ENCODE results near the gene PDE6B. TPM values are rescaled to one million over a fixed set of nuclear protein-coding genes. Genes with fewer than 3 reads are reported as not detected.

The PDE6B gene
- polyA plus RNA-seq, 2 donors, result 0.41 to 0.89 TPM

DNA sequence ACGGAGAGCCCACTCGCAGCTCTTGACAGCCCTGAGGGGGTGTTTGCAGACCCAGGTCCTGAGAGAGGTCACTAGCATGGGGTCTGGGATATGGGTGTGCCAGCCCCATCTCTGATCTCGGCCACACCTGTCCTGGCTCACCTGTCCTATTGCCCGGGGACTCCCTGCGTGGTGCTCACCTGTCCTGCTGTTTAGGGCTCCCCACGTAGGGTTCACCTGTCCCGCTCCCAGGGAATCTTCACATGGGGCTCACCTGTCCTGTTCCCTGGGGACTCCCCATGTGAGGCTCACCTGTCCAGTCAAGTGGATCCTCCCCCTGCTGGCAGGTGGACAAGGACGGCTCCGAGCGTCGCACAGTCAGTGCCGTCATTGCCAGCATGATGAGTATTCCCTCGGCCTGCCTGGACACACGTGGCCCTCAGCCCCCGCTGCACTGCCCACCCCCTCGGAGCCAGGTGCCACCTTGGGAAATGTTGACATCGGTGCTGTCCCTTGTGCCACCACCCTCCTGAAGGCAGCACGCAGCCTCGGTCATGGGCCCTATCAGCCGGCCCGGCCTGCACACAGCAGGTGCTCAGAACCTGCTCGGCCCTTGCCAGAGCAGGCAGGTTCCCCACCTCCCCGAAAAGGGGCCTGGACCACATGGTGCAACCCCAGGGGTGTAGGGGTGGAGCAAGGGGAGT, 57.3 kb downstream of the PDE6B start:
- no peak overlapping the region for H3K27ac ChIP-seq (ENCODE audit: low read depth in 2 of 2, low read length in 1 of 2)
- H3K4me1 ChIP-seq (ENCODE audit: control insufficient read depth in 2 of 2, insufficient read depth in 2 of 2, low read length in 1 of 2), result peaks cover 9 to 34% of the 10 kb centered on the region in 2 donors
- no peaks in the 10 kb centered on the region for H3K9me3 ChIP-seq (ENCODE audit: control insufficient read depth in 2 of 2, insufficient read depth in 1 of 2, low read depth in 1 of 2, low read length in 1 of 2)
- H3K27me3 ChIP-seq (ENCODE audit: control insufficient read depth in 1 of 2, insufficient read depth in 2 of 2, low read length in 2 of 2), result no peaks in the 10 kb centered on the region
- WGBS, 2 donors, result 70 to 78% methylated on average over 22 to 23 of the region's 23 CpGs
- H3K4me3 ChIP-seq (ENCODE audit: low read depth in 1 of 2, low read length in 2 of 2), result no peak overlapping the region
- H3K36me3 ChIP-seq (ENCODE audit: control insufficient read depth in 2 of 2, insufficient read depth in 2 of 2, low read length in 1 of 2), result no peaks in the 10 kb centered on the region

- Histone ChIP-seq H3K27ac (ENCODE audit: low read depth in 2 of 2, low read length in 1 of 2) (no peak overlapping the region), H3K27me3 (ENCODE audit: control insufficient read depth in 1 of 2, insufficient read depth in 2 of 2, low read length in 2 of 2) (no peaks in the 10 kb centered on the region), H3K4me3 (ENCODE audit: low read depth in 1 of 2, low read length in 2 of 2) (no peak overlapping the region), H3K9me3 (ENCODE audit: control insufficient read depth in 2 of 2, insufficient read depth in 1 of 2, low read depth in 1 of 2, low read length in 1 of 2) (no peaks in the 10 kb centered on the region), H3K4me1 (ENCODE audit: control insufficient read depth in 2 of 2, insufficient read depth in 2 of 2, low read length in 1 of 2) (peaks cover 10 to 32% of the 10 kb centered on the region in 2 donors), H3K36me3 (ENCODE audit: control insufficient read depth in 2 of 2, insufficient read depth in 2 of 2, low read length in 1 of 2) (no peaks in the 10 kb centered on the region)
- WGBS, 2 donors, result 73 to 74% methylated on average over 25 of the region's 25 CpGs
Measured at GRCh38 chr4:683247-683897, 58.0 kb downstream of the PDE6B start.

DNA sequence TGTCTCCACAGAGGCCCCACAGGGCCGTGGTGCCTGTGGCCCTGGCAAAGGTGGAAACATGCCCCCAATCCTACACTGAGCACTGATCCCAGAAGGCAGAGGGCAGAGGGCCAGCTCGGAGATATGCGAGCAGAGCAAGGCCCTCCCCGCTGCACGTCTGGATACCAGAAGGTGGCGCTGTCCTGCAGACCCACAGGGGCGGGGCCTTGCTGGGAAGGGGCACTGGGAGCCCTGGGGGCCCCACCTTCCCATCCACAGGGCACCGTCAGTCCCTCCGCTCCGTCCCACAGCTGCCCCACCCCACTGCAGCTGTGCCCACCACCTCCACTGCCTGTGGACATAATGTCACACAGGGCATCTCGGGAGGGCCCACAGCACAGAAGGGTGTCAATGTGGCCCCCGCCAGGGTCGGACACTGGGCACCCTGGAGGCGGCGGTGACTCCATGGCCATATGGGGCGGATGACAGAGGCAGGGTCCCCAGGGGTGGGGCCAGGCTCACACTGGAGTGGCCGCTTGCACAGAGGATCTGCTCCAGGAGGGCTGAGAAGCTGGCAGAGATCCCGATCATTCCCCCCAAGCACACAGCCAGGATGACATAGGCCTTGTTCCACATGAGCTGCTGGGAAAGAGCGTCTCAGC, 58.7 kb downstream of the PDE6B start:
- H3K4me1 ChIP-seq (ENCODE audit: control insufficient read depth in 2 of 2, insufficient read depth in 2 of 2, low read length in 1 of 2), result peaks cover 12 to 37% of the 10 kb centered on the region in 2 donors

DNA sequence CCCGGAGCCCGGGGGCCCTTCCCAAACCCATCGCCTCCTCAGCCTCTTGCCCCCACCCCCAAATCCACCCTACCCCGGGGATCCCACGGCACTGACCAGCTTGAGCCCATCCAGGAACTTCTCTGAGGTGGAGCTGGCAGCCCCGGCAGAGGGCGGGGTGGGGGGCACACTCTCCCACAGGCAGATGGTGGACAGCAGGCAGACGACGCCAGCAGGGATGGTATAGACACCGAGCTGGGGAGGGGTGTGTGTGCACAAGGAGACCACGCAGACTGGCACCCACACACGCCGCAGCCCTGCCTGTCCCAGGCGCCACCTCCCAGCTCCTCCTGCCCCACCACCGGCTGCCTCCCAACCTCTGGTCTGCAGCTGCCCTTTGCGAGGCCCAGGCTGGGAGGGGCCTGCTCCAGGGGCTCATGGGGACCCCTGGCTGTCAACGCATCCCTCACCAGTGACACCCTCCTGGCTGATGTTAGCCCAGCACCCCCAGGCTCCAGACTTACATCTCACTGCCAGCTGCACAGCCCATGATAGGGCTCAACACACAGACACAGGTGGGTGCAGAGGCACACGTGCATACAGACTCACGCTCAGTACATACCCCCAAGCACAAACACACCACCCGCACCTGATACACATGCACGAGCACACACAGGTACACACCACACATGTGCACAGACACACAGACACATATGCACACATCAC, 59.4 kb downstream of the PDE6B start:
- WGBS, 2 donors, result 70 to 73% methylated on average over 21 of the region's 21 CpGs
- H3K4me1 ChIP-seq (ENCODE audit: control insufficient read depth in 2 of 2, insufficient read depth in 2 of 2, low read length in 1 of 2), result peaks cover 12 to 37% of the 10 kb centered on the region in 2 donors
- no peak overlapping the region for H3K27ac ChIP-seq (ENCODE audit: low read depth in 2 of 2, low read length in 1 of 2)

More for the DNA sequence above, 58.7 kb downstream of the PDE6B start:
- no peaks in the 10 kb centered on the region for H3K9me3 ChIP-seq (ENCODE audit: control insufficient read depth in 2 of 2, insufficient read depth in 1 of 2, low read depth in 1 of 2, low read length in 1 of 2)
- WGBS, 2 donors, result 42% methylated on average over 19 of the region's 19 CpGs
- no peak overlapping the region for H3K27ac ChIP-seq (ENCODE audit: low read depth in 2 of 2, low read length in 1 of 2)
- H3K4me3 ChIP-seq (ENCODE audit: low read depth in 1 of 2, low read length in 2 of 2), result no peak overlapping the region
- no peaks in the 10 kb centered on the region for H3K27me3 ChIP-seq (ENCODE audit: control insufficient read depth in 1 of 2, insufficient read depth in 2 of 2, low read length in 2 of 2)
- no peaks in the 10 kb centered on the region for H3K36me3 ChIP-seq (ENCODE audit: control insufficient read depth in 2 of 2, insufficient read depth in 2 of 2, low read length in 1 of 2)

DNA sequence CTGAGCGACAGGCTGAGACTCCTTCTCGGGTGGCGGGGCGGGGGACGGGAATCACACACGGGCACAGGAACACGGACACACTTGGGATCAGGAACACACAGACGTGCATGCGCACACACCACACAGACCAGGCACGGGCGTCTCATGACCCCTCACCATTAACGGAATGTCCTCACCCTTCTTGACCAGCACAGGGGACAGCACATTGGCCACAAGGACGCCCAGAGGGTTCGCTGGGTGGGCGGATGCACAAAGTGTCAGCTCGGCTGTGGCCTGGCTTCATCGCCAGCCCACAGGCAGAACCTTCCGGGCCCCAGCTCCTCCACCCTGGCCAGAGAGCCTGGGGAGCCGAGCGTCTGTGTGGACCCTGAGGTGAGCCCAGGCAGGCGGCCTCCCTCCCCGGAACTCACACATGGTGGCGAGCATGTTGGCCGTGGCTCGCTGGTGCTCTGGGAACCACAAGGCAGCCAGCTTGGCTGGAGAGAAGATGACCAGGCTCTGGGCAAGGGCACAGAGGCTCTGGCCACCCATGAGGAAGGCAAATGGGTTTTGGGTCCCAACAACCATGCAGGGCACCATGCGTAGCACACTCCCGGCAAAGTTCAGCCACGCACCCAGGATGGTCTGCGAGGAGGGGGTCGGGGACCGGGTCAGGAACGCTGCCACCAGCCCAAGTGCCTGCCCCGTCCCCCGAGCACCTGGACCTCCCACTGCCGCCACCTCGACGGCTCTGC, 60.5 kb downstream of the PDE6B start:
- WGBS, 2 donors, result 92 to 94% methylated on average over 37 of the region's 37 CpGs
- Histone ChIP-seq H3K4me3 (ENCODE audit: low read depth in 1 of 2, low read length in 2 of 2) (no peak overlapping the region), H3K9me3 (ENCODE audit: control insufficient read depth in 2 of 2, insufficient read depth in 1 of 2, low read depth in 1 of 2, low read length in 1 of 2) (no peaks in the 10 kb centered on the region), H3K4me1 (ENCODE audit: control insufficient read depth in 2 of 2, insufficient read depth in 2 of 2, low read length in 1 of 2) (peaks cover 11 to 34% of the 10 kb centered on the region in 2 donors), H3K27me3 (ENCODE audit: control insufficient read depth in 1 of 2, insufficient read depth in 2 of 2, low read length in 2 of 2) (no peaks in the 10 kb centered on the region), H3K36me3 (ENCODE audit: control insufficient read depth in 2 of 2, insufficient read depth in 2 of 2, low read length in 1 of 2) (peaks cover 0 to 2% of the 10 kb centered on the region in 2 donors), H3K27ac (ENCODE audit: low read depth in 2 of 2, low read length in 1 of 2) (no peak overlapping the region)

More for the DNA sequence above, 59.4 kb downstream of the PDE6B start:
- Histone ChIP-seq H3K9me3 (ENCODE audit: control insufficient read depth in 2 of 2, insufficient read depth in 1 of 2, low read depth in 1 of 2, low read length in 1 of 2) (no peaks in the 10 kb centered on the region), H3K4me3 (ENCODE audit: low read depth in 1 of 2, low read length in 2 of 2) (no peak overlapping the region), H3K36me3 (ENCODE audit: control insufficient read depth in 2 of 2, insufficient read depth in 2 of 2, low read length in 1 of 2) (no peaks in the 10 kb centered on the region), H3K27me3 (ENCODE audit: control insufficient read depth in 1 of 2, insufficient read depth in 2 of 2, low read length in 2 of 2) (no peaks in the 10 kb centered on the region)

GRCh38 chr4:686413-687040, 61.2 kb downstream of the PDE6B start:
- no peak overlapping the region for H3K4me3 ChIP-seq (ENCODE audit: low read depth in 1 of 2, low read length in 2 of 2)

DNA sequence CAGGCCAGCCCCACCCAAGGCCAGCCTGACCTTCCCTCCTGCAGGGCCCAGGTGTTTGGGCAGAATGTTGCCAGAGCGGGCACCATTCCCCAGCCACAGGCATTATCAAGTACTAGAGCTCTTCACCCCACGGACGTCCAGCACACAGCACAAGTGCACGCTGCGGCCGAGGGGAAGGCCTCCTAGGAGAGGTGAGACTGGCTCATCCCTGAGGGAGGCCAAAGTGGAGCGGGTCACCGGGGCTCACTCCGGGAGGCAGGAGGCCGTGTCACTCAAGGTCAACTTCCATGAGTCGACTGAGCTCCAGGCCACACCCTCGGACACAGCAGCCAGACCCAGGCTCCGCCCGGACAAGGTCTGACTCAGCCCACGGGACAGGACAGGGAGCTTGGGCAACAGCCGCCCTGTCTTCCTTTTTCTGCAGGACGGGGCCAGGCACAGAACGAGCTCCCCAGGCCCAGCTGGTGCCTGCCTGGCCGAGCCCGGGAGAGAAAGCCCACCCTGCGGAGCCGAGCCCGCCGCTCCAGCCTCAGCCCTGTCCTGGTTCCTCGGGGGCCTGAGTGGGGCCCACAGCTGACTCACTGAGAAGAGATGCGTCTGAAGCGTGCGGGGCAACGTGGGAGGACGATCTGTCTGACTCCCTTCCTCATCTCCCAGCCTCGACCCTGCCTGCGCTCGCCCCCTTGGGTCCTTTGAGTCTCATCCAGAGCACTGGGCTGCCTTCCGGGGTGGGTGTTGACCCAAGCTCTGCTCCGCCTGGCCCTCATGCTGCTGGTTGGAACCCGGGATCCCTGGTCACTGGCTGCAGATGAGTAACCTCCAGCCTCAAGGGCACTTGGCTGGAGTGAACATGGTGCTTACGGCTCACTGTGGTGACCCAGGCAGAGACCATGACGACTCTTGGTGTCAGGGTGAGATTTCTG, 61.9 kb downstream of the PDE6B start:
- 56% methylated on average over 38 of the region's 38 CpGs for WGBS, 2 donors
- Histone ChIP-seq H3K27me3 (ENCODE audit: control insufficient read depth in 1 of 2, insufficient read depth in 2 of 2, low read length in 2 of 2) (no peaks in the 10 kb centered on the region), H3K36me3 (ENCODE audit: control insufficient read depth in 2 of 2, insufficient read depth in 2 of 2, low read length in 1 of 2) (peaks cover 0 to 2% of the 10 kb centered on the region in 2 donors), H3K9me3 (ENCODE audit: control insufficient read depth in 2 of 2, insufficient read depth in 1 of 2, low read depth in 1 of 2, low read length in 1 of 2) (no peaks in the 10 kb centered on the region), H3K27ac (ENCODE audit: low read depth in 2 of 2, low read length in 1 of 2) (peak overlapping the region; percentile 71 to 78), H3K4me1 (ENCODE audit: control insufficient read depth in 2 of 2, insufficient read depth in 2 of 2, low read length in 1 of 2) (peaks cover 6 to 34% of the 10 kb centered on the region in 2 donors), H3K4me3 (ENCODE audit: low read depth in 1 of 2, low read length in 2 of 2) (peak overlapping the region in 1 of 2 donors; percentile 14)

More at GRCh38 chr4:686413-687040, 61.2 kb downstream of the PDE6B start:
- H3K27me3 ChIP-seq (ENCODE audit: control insufficient read depth in 1 of 2, insufficient read depth in 2 of 2, low read length in 2 of 2), result no peaks in the 10 kb centered on the region
- no peaks in the 10 kb centered on the region for H3K9me3 ChIP-seq (ENCODE audit: control insufficient read depth in 2 of 2, insufficient read depth in 1 of 2, low read depth in 1 of 2, low read length in 1 of 2)
- H3K4me1 ChIP-seq (ENCODE audit: control insufficient read depth in 2 of 2, insufficient read depth in 2 of 2, low read length in 1 of 2), result peaks cover 6 to 34% of the 10 kb centered on the region in 2 donors
- H3K36me3 ChIP-seq (ENCODE audit: control insufficient read depth in 2 of 2, insufficient read depth in 2 of 2, low read length in 1 of 2), result peaks cover 0 to 2% of the 10 kb centered on the region in 2 donors
- WGBS, 2 donors, result 92 to 93% methylated on average over 29 to 31 of the region's 31 CpGs
- no peak overlapping the region for H3K27ac ChIP-seq (ENCODE audit: low read depth in 2 of 2, low read length in 1 of 2)
